HepG2 (cell line): Measurements from ENCODE around the gene CTTNBP2NL. TPM values are rescaled to one million over a fixed set of nuclear protein-coding genes. Genes with fewer than 3 reads are reported as not detected.
"Not testable (repeated sequence)": the region's sequence is repeated elsewhere in the genome, so short reads cannot be mapped to it uniquely, and the experiment has no call there.

Source experiments
- ATAC-seq: fragments of 200-7000 bp; cut with Tn5 transposase; 3 replicates; pipeline ENCODE4 v1.9.1; 2020; ENCODE audit warnings: mild to moderate bottlenecking, moderate library complexity
- BruUV-seq: library from RNA; stranded (reverse); fragments of 400-500 nt; replicated peaks from 2 replicates; lab custom pipeline; 2021; lab: Mats Ljungman, UMichigan
- CTCF ChIA-PET: fragments of 300-600 bp; formaldehyde crosslinking; extraction: SDS; loops from one replicate; lab custom pipeline; 2021; ENCODE audit warnings: low total read pairs, inconsistent platforms, low intra/inter-chr PET ratio; lab: Yijun Ruan, JAX
- POLR2A ChIA-PET: fragments of 350-600 bp; sonication (Branson Sonifier 250); formaldehyde crosslinking; loops from one replicate; lab custom pipeline; 2020; ENCODE audit warnings: antibody characterized with exemption, inconsistent platforms; lab: Yijun Ruan, JAX
- DNase-seq: peaks from one replicate; pipeline ENCODE4 v3.0.0-alpha.2; 2015; ENCODE audit warnings: low spot score
- FAIRE-seq: peaks from 3 replicates; lab custom pipeline; 2011; peaks lifted over from hg19 to GRCh38; lab: Jason Lieb, UNC
- H2AFZ ChIP-seq: one replicate; pipeline ENCODE4 v1.6.1; 2011; ENCODE audit warnings: low read length, inconsistent platforms
- H3K27ac ChIP-seq: fragments of 300-600 bp; 3 replicates; pipeline ENCODE4 v1.8.0; 2011; ENCODE audit warnings: mixed run types, mild to moderate bottlenecking, mixed read lengths, low read length, inconsistent platforms; ENCODE audit not compliant: insufficient read depth; ENCODE audit errors: extremely low read length
- H3K27me3 ChIP-seq, 2 experiments: fragments of 200-600 bp in 1 of 2; 2 replicates in 1 of 2; 3 replicates in 1 of 2; pipeline versions ENCODE4 v1.6.0 to v1.8.0; 2011; ENCODE audit warnings: low read length in 2 of 2, mild to moderate bottlenecking in 2 of 2, moderate library complexity in 2 of 2, inconsistent platforms in 1 of 2; ENCODE audit not compliant: insufficient read depth in 2 of 2, control insufficient read depth in 1 of 2
- H3K36me3 ChIP-seq, 2 experiments: fragments of 200-600 bp in 1 of 2; replicated peaks in 1 of 2; 2 replicates in 1 of 2; 3 replicates in 1 of 2; pipeline versions ENCODE4 v1.5.1 to v1.8.0; 2011; ENCODE audit warnings: low read length in 2 of 2, inconsistent platforms in 1 of 2; ENCODE audit not compliant: insufficient read depth in 2 of 2, control insufficient read depth in 1 of 2
- H3K4me1 ChIP-seq: 2 replicates; pipeline ENCODE4 v1.5.1; 2012; ENCODE audit warnings: low read length, inconsistent platforms; ENCODE audit not compliant: insufficient read depth
- H3K4me2 ChIP-seq: 2 replicates; pipeline ENCODE4 v1.6.0; 2011; ENCODE audit warnings: low read depth, low read length, inconsistent platforms
- H3K4me3 ChIP-seq, 3 experiments: fragments of 200-600 bp in 1 of 3; sonication (generic), shearing (Covaris generic) in 1 of 3; replicated peaks in 1 of 3; 2 replicates each; pipeline ENCODE4 v1.5.1; 2011 to 2016; ENCODE audit warnings: low read length in 3 of 3, inconsistent platforms in 2 of 3, low read depth in 2 of 3, mild to moderate bottlenecking in 2 of 3, control low read depth in 1 of 3, mixed read lengths in 1 of 3; ENCODE audit not compliant: insufficient read depth in 1 of 3
- H3K79me2 ChIP-seq: one replicate; pipeline ENCODE4 v1.6.1; 2011; ENCODE audit warnings: low read length, inconsistent platforms; ENCODE audit not compliant: insufficient read depth
- H3K9ac ChIP-seq: 2 replicates; pipeline ENCODE4 v1.6.0; 2011; ENCODE audit warnings: mild to moderate bottlenecking, low read depth, low read length, inconsistent platforms; ENCODE audit not compliant: insufficient read depth
- H3K9me3 ChIP-seq: 2 replicates; pipeline ENCODE4 v1.5.1; 2012; ENCODE audit warnings: mild to moderate bottlenecking, low read length
- H4K20me1 ChIP-seq: 2 replicates; pipeline ENCODE4 v1.6.0; 2011; ENCODE audit warnings: inconsistent platforms, mild to moderate bottlenecking, low read length, moderate library complexity; ENCODE audit not compliant: insufficient read depth
- FOXA1 ChIP-seq, 2 experiments: fragments of 450-650 bp in 1 of 2; sonication (generic) in 1 of 2; formaldehyde crosslinking in 1 of 2; IDR thresholded peaks; 2 replicates each; pipeline versions ENCODE4 v1.4.0 to v1.6.1; 2016 to 2020; ENCODE audit warnings: missing genetic modification reagents in 1 of 2
- MIXL1 ChIP-seq: IDR thresholded peaks from 2 replicates; pipeline ENCODE4 v1.6.1; 2016
- PAX8 ChIP-seq: sonication (generic); formaldehyde crosslinking; IDR thresholded peaks from 2 replicates; pipeline ENCODE4 v1.8.0; 2022; ENCODE audit warnings: mild to moderate bottlenecking, missing genetic modification reagents, borderline replicate concordance
- RBFOX2 ChIP-seq: fragments of 200-400 bp; formaldehyde crosslinking; IDR thresholded peaks from 2 replicates; pipeline ENCODE4 v1.6.1; 2017; ENCODE audit warnings: low read depth, mild to moderate bottlenecking, low read length
- REXO4 ChIP-seq: sonication (generic); formaldehyde crosslinking; IDR thresholded peaks from 2 replicates; pipeline ENCODE4 v1.8.0; 2022; ENCODE audit warnings: missing genetic modification reagents, mild to moderate bottlenecking, borderline replicate concordance
- SP2 ChIP-seq: sonication (generic); formaldehyde crosslinking; IDR thresholded peaks from 2 replicates; pipeline ENCODE4 v1.5.1; 2020; ENCODE audit warnings: mild to moderate bottlenecking, missing genetic modification reagents
- YEATS2 ChIP-seq: sonication (generic); formaldehyde crosslinking; IDR thresholded peaks from 2 replicates; pipeline ENCODE4 v1.4.0; 2020; ENCODE audit warnings: missing genetic modification reagents, borderline replicate concordance
- ZNF333 ChIP-seq: sonication (generic); formaldehyde crosslinking; IDR thresholded peaks from 2 replicates; pipeline ENCODE4 v1.4.0; 2020; ENCODE audit warnings: mild to moderate bottlenecking, missing genetic modification reagents, borderline replicate concordance
- ZNF580 ChIP-seq: IDR thresholded peaks from 2 replicates; pipeline ENCODE4 v1.6.1; 2016; ENCODE audit warnings: low read depth, borderline replicate concordance
- WGBS: methylation state at CpG from one replicate; pipeline ENCODE4 v1.1.6; 2017; ENCODE audit warnings: low lambda C conversion rate; 5-methylcytosine and 5-hydroxymethylcytosine counted together
- in situ Hi-C: cut with HindIII; loops from 2 replicates; pipeline ENCODE4 v1.10.0; 2017; ENCODE audit warnings: low pct_unique_long_range_greater_than_20kb; ENCODE audit not compliant: extremely low pct_ligation_motif_present
- intact Hi-C: fragments of 100-400 bp; cut with micrococcal nuclease; formaldehyde crosslinking; loops from one replicate; pipeline ENCODE4 v1.10.0; 2022; ENCODE audit not compliant: unreplicated experiment
- polyA plus RNA-seq, 8 experiments: library from polyadenylated mRNA; depleted of rRNA in 3 of 8; stranded (reverse) in 7 of 8; unstranded in 1 of 8; fragments of >200 nt; fragmentation: Illumina TruSeq in 4 of 8; extraction: Trizol in 4 of 8; gene quantifications; 2 replicates each; pipeline versions ENCODE4 v1.2.1 to v1.2.3, GENCODE V29; 2011 to 2016; ENCODE audit warnings: low read depth in 4 of 8, missing spikeins in 1 of 8, mixed read lengths in 1 of 8; ENCODE audit not compliant: insufficient read depth in 1 of 8
- total RNA-seq, 5 experiments: library from RNA; depleted of rRNA; stranded (reverse); fragments of >200 nt; fragmentation: Illumina TruSeq; extraction: Trizol; gene quantifications; 2 replicates each; pipeline ENCODE4 v1.2.3, GENCODE V29; 2016; ENCODE audit warnings: low read depth in 1 of 5
- TF ChIP-seq, protein P1 (sequence below): sonication (generic); formaldehyde crosslinking; IDR thresholded peaks from 2 replicates; pipeline ENCODE4 v1.5.0; 2020; ENCODE audit warnings: mild to moderate bottlenecking, low read depth, missing genetic modification reagents, borderline replicate concordance

Gene CTTNBP2NL
- total and polyA plus RNA-seq, 2 of the 13 experiments (the other 11 are each of a cell fraction or from before 2014, with no cell fraction given): 2.1 to 4.1 TPM

DNA sequence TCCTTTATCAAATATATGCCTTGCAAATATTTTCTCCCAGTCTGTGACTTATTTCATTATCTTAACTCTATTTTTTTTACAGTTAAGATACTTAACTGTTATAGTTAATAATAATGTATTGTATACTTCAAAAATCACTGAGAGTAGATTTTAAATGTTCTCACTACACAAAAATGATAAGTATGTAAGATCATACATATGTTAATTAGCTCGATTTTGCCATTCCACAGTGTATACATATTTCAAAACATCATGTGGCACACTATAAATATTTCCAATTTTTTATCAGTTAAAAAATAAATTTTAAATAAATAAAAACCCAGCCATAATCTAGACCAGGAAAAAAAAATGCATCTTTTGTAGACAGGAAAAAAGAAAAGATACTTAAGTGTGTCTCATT, 27.2 kb downstream of the CTTNBP2NL start:
- Histone ChIP-seq H4K20me1 (no peaks in the 10 kb centered on the region), H3K9ac (no peak overlapping the region), H3K9me3 (no peaks in the 10 kb centered on the region), H3K36me3 (no peaks in the 10 kb centered on the region; a peak in 1 of 5 replicates), H3K4me3 (no peak overlapping the region)
- FAIRE-seq (no peak), DNase-seq (no peak)
- TF ChIP-seq RBFOX2 (no peak), REXO4 (no peak), YEATS2 (no peak), MIXL1 (no peak), SP2 (CRISPR knock-in tag) (no peak), ZNF333 (CRISPR knock-in tag) (no peak), FOXA1 (IDR thresholded peaks at IDR 0.05) (no peak), FOXA1 (CRISPR knock-in tag; IDR thresholded peaks at IDR 0.05) (no peak), ZNF580 (no peak), PAX8 (no peak)
- TF ChIP-seq, protein P1, sequence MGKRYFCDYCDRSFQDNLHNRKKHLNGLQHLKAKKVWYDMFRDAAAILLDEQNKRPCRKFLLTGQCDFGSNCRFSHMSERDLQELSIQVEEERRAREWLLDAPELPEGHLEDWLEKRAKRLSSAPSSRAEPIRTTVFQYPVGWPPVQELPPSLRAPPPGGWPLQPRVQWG (CRISPR knock-in tag): no peak
- TF ChIP-seq, all 625 proteins: peak for 0
- Histone ChIP-seq H3K4me2 (no peak overlapping the region), H3K27me3 (no peaks in the 10 kb centered on the region; a peak in 1 of 5 replicates), H3K27ac (no peak overlapping the region), H3K79me2 (no peaks in the 10 kb centered on the region), H2AFZ (no peak overlapping the region), H3K4me1 (no peaks in the 10 kb centered on the region)
- ChIA-PET CTCF (no interaction called here), POLR2A (no interaction called here)
- intact Hi-C loops (no loop called here), in situ Hi-C loops (no loop called here)
- ATAC-seq: no peak
- BruUV-seq: no TSS peak
- 89% methylated on average over 1 of the region's 1 CpG for WGBS

- H3K9me3 ChIP-seq, H3K36me3 ChIP-seq, H3K9ac ChIP-seq, DNase-seq, H3K4me3 ChIP-seq, H3K27me3 ChIP-seq, H3K4me2 ChIP-seq, H4K20me1 ChIP-seq, FAIRE-seq, in situ Hi-C loops, CTCF ChIA-PET, H3K79me2 ChIP-seq, H2AFZ ChIP-seq, ATAC-seq, H3K4me1 ChIP-seq, H3K27ac ChIP-seq, intact Hi-C loops, POLR2A ChIA-PET, BruUV-seq: not testable (repeated sequence)
- 94% methylated on average over 10 of the region's 11 CpGs for WGBS
Measured at GRCh38 chr1:112423666-112424065, 27.7 kb downstream of the CTTNBP2NL start.
